Esophagus mucosa (tissue), 1 donor: ENCODE data around the gene ZNF559. TPM values are rescaled to one million over a fixed set of nuclear protein-coding genes. Genes with fewer than 3 reads are reported as not detected.
"Not testable (repeated sequence)": the region's sequence is repeated elsewhere in the genome, so short reads cannot be mapped to it uniquely, and the experiment has no call there.

Source experiments
- ATAC-seq: fragments of 200-7000 bp; cut with Tn5 transposase; one replicate; pipeline ENCODE4 v1.9.1; 2020
- total RNA-seq: library from RNA; stranded (reverse); gene quantifications from one replicate; pipeline ENCODE4 v1.2.4, GENCODE V29; 2023
- donor health status: DM: yes; HTN: yes; CAD: no.

Gene ZNF559
- total RNA-seq: 2.9 TPM

DNA sequence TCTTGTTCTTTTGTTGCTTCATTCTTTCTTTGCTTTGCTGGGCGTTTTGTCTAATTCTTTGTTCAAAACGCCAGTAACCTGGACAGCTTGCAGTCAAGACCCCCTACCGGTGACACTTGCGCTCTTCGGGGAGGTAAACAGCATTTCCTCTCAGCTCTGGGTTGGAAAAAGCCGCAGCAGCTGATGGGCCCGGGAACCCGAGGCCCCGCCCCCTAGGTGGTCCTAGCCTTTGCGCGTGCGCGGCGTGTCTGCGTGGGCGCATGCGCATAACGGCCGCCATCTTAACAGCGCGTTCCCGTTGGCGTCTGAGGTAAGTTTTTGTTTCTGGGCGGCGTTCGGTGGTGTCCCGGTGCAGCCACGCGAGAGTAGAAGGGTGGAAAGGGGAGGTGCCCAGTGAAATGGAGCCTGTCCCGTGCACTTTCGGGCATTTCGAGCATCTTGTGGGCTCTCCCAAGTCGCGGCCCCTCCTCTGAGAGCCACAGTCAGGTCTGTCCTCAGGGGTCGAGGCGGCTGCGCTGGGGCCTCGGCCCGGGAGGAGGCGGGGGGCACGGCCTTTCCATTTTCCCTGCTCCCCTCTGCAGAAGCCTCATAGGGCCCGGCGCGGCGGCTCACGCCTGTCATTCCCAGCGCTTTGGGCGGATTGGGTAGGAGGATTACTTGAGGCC is at the start of gene ZNF559:
Gene ZNF559 (plus strand): TSS at position 261 of the 665 bp plus-strand sequence. CDS start 14,371 bp downstream, outside the sequence.
- ATAC-seq: peak; percentile 99

DNA sequence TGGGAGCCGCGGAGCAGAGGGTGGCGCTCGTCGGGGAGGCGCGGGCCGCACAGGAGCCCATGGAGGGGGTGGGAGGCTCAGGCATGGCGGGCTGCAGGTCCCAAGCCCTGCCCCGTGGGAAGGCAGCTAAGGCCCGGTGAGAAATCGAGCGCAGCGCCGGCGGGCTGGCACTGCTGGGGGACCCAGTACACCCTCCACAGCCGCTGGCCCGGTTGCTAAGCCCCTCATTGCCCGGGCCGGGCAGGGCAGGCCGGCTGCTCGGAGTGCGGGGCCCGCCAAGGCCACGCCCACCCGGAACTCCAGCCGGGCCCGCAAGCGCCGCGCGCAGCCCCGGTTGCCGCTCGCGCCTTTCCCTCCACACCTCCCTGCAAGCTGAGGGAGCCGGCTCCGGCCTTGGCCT is 40.5 kb upstream of the ZNF559 start:
- ATAC-seq: not testable (repeated sequence)

DNA sequence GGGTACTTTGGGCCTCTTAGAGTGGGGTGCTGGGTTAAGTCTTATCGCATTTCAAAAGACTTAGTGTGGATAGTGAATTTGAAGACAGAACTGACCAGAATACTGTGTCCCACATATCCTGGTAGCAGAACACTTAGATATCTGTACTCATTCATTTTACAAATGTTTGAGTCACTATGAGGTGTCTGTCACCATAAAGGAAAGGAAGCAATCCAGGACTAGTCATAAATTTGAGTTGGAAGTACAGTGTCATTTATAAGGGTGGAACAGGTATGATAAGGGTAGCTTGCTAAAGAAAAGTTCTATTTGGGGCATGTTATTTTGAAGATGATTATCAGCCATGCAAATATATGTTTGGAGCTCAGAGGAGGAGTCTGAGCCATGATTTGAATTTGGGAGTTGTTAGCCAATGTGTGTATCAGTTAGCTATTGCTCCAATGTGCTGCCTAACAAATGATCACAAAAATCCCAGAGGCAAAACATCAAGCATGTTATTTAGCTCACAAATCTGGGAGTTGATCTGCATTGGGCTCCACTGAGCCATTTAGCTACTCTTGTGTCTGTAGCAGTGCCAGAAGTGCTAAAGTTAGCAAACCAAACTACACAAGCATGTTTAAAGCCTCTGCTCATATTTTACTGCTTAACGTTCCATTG is 34.6 kb upstream of the ZNF559 start:
- ATAC-seq: no peak

DNA sequence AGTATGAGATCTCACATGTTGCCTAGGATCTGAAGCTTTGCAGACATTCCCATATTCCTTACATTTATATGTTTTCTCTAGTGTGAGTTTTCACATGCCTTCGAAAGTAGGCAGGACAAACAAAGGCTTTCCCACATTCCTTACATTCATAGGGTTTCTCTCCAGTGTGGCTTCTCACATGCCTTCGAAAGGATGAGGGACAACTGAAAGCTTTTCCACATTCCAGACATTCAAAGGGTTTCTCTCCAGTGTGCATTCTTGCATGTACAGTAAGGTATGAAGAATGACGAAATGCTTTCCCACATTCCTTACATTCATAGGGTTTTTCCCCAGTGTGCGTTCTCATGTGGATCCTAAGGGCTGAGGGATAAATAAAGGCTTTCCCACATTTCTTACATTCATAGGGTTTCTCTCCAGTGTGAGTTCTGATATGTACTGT is 28.5 kb upstream of the ZNF559 start:
- no peak for ATAC-seq

DNA sequence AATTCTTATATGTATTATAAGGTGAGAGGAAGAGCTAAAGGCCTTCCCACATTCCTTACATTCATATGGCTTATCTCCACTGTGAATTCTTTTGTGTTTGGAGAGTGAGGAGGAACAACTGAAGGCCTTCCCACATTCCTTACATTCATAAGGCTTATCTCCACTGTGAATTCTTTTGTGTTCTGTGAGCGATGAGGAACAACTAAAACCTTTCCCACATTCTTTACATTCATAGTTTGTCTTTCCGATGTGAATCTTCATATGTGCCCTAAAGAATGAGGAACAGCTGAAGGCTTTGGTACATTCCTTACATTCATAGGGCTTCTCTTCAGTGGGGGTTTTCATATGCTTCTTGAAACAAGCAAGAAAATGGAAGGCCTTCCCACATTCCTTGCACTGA is 27.6 kb upstream of the ZNF559 start:
- ATAC-seq: no peak

DNA sequence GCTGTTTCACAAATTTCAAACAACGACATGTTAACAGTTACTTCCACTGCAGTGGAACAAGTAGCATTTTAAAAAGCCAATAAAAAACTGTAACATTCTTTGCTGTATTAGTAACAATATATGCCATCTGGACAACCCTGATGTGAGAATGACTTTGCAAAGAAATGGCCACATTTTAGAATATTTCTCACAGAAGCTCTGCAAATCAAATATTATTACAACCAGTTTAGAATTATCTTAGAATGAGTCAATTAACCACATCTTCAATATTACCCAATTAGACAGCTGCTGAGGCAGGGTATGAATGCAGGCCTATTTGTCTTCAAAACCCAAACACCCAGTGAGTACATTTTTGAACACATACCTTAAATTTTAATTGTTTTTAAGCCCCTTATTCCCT is 17.5 kb upstream of the ZNF559 start:
- no peak for ATAC-seq

DNA sequence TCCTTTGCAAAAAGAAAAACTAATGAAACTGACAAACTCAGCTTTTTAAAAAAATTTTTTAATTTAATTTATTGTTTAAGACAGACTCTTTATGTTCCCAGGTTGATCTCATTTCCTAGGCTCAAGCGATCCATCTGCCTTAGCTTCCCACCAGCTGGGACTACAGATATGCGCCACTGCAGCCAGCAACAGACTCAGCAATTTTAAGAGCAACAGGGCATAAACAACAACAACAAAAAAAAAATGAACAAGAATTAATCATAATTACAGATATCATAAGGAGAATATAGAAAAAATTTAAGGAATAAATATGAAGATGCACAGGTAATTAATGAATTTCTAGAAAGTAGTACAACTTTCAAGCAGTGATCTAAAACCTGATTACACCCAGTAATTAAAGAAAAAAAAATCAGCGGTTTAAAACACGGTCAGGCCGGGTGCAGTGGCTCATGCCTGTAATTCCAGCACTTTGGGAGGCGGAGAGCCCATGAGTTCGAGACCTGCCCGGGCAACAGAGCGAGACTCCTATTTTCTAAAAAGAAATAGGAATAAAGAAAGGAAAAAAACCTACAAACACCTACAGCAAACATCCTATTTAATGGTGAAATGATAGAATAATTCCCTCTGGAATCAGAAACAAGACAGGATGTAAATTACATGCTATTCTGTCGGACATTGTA is 15.7 kb upstream of the ZNF559 start:
- no peak for ATAC-seq

DNA sequence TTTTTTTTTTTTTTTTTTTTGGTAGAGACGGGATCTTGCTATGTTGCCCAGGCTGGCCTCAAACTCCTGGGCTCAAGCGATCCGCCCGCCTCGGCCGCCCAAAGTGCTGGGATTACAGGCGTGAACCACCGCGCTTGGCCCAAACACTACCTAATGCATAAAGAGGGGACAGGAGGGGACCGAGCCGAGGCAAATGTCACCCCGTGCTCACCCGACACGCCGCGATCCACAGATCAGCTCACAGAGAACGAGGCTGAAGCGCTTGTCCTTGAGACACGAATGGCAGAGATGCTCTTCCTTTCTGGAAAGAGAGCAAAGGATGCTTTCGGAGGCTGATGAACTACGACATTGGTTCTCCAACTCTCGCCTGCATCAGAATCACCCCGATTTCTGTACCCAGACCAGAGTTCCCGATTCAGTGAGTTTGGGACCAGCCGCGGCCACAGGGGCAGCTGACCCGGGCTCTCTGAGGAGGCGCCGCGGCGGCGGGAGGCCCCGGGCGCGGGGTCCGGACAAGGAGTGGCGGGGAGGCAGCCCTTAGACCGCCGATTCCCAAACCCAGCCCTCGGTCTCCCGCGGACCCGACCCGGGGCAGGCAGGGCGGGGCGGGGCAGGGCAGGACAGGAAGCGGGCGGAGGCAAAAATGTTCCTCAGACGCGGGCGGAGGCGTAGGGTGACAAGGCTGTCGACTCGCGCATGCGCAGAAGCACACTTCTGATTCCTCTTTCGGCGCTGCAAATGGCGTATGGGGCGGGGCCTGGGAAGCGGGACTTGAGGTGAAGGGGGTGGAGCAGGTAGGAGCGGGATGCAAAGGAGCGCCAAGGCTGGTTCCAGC is 14.6 kb upstream of the ZNF559 start, which contains the start of gene ZNF699:
Gene ZNF699 (minus strand): TSS at position 700 of the 835 bp plus-strand sequence. CDS start 4,719 bp downstream, outside the sequence.
- ATAC-seq: peak; percentile 98

DNA sequence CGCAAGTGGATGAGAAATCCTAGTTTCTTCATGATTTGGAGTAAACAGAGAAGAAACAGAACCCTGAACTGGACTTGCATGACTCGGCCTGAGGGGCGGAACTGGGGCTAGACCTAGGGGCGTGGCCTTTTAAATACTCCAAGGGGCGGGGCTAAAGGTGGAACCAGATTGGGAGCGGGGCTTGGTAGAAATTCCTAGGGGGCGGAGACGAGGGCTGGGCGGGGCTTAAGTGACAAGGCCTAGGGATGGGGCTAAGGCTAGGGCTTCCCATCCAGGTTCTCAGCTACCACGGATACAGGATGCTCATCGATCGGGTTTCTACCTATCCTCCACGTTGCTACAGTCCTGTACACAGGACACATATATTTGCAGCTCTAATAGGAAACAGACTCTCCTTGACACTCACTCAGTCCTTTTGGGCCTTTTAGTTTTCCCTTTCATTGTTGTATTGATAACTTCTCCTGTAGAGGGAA is 14.0 kb upstream of the ZNF559 start:
- peak; percentile 89 for ATAC-seq

DNA sequence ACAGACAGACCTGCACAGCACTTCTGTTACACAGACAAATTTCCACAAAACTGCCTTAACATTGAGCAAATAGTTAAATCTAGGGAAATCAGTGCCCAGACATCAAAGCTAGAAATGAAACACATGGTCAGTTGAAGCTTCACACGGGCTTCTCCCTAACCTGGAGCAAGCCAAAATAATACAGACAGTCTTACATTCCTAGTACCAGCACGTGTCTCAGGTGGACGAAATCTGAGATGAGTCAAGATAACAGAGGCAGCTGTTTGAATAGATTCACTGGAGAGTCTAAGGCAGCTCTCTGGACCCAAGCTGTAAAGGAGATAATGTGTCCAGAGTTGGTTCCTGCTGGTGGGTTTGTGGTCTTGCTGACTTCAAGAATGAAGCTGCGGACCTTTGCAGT is 10.2 kb upstream of the ZNF559 start:
- ATAC-seq: no peak

DNA sequence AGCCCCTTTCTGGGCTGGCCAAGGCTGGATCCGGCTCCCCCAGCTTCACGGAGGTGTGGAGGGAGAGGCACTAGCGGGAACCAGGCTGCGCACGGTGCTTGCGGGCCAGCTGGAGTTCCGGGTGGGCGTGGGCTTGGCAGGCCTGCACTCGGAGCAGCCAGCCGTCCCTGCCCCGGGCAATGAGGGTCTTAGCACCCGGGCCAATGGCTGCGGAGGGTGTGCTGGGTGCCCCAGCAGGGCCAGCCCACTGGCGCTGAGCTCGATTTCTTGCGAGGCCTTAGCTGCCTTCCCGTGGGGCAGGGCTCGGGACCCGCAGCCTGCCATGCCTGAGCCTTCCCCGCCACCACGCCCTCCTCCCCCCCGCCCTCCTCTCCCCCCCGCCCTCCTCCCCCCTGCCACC is 2.6 kb upstream of the ZNF559 start:
- ATAC-seq: no peak

DNA sequence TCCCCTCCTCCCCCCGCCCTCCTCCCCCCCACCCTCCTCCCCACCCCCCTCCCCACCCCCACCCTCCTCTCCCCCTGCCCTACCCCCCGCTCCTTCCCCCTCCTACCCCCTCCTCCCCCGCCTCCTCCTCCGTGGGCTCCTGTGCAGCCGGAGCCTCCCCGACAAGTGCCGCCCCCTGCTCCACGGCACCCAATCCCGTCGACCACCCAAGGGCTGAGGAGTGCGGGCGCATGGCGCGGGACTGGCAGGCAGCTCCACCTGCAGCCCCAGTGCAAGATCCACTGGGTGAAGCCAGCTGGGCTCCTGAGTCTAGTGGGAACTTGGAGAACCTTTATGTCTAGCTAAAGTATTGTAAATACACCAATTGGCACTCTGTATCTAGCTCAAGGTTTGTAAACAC is 2.2 kb upstream of the ZNF559 start:
- not testable (repeated sequence) for ATAC-seq

DNA sequence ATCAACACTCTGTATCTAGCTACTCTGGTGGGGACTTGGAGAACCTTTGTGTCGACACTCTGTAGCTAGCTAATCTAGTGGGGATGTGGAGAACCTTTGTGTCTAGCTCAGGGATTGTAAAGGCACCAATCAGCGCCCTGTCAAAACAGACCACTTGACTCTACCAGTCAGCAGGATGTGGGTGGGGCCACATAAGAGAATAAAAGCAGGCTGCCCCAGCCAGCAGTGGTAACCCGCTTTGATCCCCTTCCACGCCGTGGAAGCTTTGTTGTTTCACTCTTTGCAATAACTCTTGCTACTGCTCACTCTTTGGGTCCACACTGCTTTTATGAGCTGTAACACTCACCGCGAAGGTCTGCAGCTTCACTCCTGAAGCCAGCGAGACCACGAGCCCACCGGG is 1.8 kb upstream of the ZNF559 start:
- ATAC-seq: not testable (repeated sequence)

DNA sequence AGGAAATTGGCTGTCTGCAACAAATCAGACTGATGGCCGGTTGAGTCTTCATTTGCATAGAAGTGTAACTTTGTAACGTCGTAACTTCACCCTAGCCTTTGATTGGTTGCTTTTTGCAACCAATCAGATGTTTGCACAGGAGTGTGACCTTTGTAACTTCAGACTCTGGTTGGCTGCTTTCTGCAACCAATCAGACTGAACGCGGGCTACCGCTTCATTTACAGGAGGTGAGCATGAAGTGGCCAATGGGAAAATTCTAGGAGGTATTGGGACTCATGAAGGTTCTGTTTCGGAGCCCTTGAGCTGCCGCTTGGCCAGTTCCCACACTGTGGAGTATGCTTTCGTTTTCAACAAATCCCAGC is 441 bp upstream of the ZNF559 start:
- peak; percentile 71 for ATAC-seq

DNA sequence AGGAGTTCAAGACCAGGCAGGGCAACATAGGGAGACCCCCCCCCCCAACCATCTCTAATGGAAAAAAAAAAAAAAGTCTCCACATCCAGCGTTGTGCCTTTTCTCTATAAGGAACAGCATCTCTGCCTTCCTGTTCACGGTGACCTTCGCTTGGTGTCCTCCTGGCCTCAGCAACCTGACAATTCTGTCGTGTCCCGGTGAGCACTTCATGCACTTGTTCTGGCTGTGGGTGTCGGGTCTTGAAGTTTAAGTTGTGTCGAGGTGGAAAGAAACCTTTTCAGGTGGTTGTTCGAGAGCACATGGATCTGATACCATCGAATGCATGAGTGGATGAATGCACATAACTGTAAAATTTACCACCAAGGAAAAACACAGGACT is 594 bp downstream of the ZNF559 start:
- ATAC-seq: no peak

DNA sequence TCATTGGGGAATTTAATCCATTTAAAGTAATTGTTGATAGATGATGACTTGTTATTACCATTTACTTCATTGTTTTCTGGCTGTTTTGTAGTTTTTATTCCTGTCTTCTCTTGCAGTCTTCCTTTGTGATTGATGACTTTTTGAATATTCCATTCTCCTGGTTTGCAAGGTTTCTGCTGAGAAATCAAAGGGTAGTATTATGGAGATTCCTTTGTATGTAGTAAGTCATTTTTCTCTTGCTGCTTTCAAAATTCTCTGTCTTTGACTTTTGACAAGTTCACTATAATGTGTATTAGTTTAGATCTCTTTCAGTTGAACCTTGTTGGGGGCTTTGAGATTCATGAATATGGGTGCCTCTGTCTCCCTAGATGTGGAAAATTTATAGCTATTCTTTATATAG is 6.0 kb downstream of the ZNF559 start:
- no peak for ATAC-seq

DNA sequence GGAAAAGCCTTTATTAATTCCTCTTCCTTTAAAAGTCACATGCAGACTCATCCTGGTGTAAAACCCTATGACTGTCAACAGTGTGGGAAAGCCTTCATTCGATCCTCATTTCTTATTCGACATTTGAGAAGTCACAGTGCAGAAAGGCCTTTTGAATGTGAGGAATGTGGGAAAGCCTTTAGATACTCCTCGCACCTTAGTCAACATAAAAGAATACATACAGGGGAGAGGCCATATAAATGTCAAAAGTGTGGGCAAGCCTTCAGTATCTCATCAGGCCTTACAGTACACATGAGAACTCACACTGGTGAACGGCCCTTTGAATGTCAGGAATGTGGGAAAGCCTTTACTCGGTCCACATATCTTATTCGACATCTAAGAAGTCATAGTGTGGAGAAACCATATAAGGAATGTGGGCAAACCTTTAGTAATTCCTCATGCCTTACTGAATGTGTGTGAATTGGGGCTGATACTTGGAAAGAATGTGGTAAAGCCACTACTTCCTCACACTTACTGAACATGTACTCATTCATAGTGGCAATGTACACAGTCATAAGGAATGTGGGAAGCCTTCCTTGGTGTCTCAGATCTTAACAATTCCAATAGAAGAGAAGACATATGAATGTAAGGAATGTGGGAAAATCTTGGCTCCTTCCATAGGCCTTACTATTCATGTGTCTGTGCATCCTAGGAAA is 18.8 kb downstream of the ZNF559 start:
- no peak for ATAC-seq

DNA sequence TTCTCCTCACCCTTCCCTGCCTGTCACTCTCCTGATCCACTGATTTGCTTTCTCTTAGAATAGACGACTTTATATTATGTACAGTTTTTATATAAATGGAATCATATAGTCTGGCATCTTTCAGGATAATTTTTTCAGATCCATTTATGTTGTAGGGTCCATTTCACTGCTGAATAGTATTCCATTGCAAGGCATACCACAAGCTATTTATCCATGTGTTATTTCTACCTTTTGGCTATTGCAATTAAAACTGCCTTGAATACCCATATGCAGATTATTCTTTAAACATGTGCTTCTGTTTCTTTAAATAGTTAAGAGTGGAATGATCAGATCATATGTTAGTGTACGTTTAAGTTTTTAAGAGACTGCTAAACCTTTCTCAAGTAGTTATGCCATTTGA is 21.0 kb downstream of the ZNF559 start:
- no peak for ATAC-seq

DNA sequence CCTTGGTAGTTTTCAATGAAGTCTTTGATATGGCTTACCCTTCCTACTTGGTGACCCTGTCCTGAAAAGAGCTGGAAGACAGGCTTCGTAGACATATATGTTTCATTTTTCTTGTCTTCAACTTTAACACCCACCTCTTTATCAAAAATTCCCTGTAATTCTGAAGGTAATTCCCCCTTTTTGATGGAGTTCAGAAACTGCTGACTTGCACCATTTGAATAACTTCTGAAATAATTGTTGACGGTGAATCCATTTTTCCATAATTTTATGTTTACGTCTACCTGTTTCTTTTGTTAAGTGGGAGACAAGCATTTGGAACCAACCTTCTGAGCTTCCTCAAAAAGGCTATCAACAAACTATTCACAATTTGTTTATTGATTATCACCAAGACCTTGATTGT is 24.3 kb downstream of the ZNF559 start:
- no peak for ATAC-seq

DNA sequence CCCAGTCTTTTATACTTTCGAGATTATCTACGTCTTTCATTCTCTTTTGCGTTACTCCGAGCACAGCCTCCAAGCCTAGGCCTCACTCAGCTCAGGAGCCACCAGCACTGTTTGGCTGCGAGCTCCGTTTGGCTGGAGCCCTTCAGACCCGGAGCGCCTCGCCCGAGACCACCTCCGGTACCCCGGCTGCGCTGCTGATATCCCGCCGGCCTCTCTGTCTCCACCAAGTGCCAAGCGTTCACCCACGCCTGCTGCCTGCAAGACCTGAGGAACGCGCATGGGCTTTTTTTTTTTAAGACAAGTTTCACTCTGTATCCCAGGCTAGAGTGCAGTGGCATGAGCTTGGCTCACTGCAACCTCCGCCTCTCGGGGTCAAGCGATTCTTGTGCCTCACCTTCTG is 24.7 kb downstream of the ZNF559 start:
- ATAC-seq: no peak

DNA sequence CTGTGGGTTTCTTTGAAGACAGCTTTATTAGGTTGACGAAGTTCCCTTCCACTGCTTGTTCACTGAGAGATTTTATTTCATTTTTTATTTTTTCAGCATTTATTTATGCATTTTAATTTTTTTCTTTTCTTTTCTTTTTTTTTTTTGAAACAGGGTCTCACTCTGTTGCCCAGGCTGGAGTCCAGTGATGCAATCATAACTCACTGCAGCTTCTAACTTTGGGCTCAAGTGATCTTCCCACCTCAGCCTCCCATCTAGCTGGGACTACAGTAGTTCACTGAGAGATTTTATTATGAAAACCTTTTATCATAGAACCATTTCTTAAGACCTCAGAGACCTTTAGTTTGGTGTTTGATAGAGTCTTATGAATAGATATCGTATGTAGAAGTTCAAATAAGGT is 28.5 kb downstream of the ZNF559 start:
- no peak for ATAC-seq

DNA sequence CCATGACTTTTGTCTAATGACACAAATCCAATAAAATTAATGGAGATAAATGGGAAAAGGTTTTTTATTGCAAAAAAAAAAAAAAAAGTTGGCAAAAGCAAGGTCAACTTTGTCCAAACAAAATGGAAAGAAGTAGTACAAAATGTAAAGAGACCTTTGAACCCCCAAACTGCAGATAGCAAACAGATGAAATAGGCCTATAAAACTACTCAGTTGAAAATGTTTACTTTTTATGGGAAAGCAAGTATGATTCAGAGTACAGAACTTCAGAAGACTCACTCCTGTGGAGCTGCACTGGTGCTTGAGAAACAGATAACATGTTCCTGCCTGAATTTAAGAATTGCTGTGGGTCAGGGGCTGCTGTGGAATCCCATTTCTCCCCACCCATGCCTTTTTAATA is 29.0 kb downstream of the ZNF559 start:
- ATAC-seq: no peak
